ENCODE results near the gene IL18. TPM values are rescaled to one million over a fixed set of nuclear protein-coding genes. Genes with fewer than 3 reads are reported as not detected.

The IL18 gene
- total RNA-seq, 2 experiments from 2014 or later, result 0.45 to 0.75 TPM

Other genes starting within 250 kb of the IL18 start
- not detected for gene C11orf52, start 245.2 kb downstream of the IL18 start, total RNA-seq
- 1 to 10 TPM; 2.5 to 3.2 TPM for gene DIXDC1, start 226.8 kb downstream of the IL18 start, total RNA-seq
- 10 to 100 TPM; 26.0 to 28.5 TPM for gene DLAT, start 138.7 kb downstream of the IL18 start, total RNA-seq
- gene PIH1D2, start 90.1 kb downstream of the IL18 start, total RNA-seq, result under 1 TPM in 1 of 2 experiments, not detected in 1; 0.50 TPM
- 10 to 100 TPM; 21.5 to 22.7 TPM for gene NKAPD1, start 89.8 kb downstream of the IL18 start, total RNA-seq
- gene TIMM8B, start 77.3 kb downstream of the IL18 start, total RNA-seq, result 10 to 100 TPM; 36.8 to 39.3 TPM
- 10 to 100 TPM; 87.2 to 93.8 TPM for gene SDHD, start 77.2 kb downstream of the IL18 start, total RNA-seq
- gene TEX12, start 3.3 kb upstream of the IL18 start, total RNA-seq, result under 1 TPM in 1 of 2 experiments, not detected in 1; 0.40 TPM
- gene BCO2, start 11.4 kb upstream of the IL18 start, total RNA-seq, result 1 to 10 TPM; 1.5 to 2.4 TPM
- 10 to 100 TPM; 20.9 to 24.2 TPM for gene PTS, start 62.3 kb upstream of the IL18 start, total RNA-seq
- not detected for gene PLET1, start 96.8 kb upstream of the IL18 start, total RNA-seq

Data from activated naive CD8-positive, alpha-beta T cell treated with anti-CD3 and anti-CD28 coated beads, Interleukin-2, amount 10 ng/mL, durations not matched to agents 7 days and 5 days (primary cell).